ENCODE measurements around the gene DUOX1. TPM values are rescaled to one million over a fixed set of nuclear protein-coding genes. Genes with fewer than 3 reads are reported as not detected.

DUOX1 gene
- total RNA-seq, 1 experiment from 2014 or later = not detected

DNA sequence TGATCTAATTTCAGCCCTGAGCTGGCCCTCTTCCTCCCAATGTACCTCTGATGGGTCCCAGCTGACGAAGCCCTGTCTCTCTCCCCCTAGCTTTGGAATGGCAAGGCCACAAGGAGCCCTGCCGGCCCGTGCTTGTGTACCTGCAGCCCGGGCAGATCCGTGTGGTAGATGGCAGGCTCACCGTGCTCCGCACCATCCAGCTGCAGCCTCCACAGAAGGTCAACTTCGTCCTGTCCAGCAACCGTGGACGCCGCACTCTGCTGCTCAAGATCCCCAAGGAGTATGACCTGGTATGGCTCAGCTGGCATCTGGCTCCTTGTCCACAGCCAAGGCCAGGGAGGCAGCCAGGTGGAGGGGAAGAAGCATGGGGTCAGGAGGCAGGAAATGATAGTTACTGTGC is 14.2 kb downstream of the DUOX1 start:
- no peak for DNase-seq (ENCODE audit: low spot score)

DNA sequence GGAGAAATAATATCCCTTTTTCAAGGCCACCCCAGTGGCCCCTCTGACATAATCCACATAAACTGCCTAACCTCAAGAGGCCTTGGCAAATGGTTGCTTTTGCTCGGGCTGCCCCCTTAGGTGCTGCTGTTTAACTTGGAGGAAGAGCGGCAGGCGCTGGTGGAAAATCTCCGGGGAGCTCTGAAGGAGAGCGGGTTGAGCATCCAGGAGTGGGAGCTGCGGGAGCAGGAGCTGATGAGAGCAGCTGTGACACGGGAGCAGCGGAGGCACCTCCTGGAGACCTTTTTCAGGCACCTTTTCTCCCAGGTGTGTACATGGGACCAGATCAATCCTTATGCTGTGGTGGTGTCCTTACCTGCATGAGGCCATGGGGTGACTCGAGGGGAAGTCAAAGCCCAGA is 15.0 kb downstream of the DUOX1 start:
- DNase-seq (ENCODE audit: low spot score) = no peak

DNA sequence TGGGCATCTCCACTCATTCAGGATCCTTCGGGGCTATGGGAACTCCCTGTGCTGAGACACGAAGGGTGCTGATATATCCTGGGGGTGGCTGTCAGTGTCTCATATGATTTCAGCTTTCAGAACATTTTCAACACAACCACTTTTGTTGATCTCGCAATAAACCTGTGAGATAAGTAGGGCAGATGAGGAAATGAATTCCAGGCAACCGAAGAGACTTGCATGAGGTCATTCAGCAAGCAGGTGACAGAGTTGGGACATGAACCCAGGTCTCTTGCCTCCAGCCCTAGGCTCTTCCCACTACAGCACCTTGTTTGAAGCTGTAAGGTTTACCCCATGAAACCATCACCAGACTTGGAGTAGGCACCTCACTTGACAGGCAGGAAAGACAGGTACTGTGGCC is 16.6 kb downstream of the DUOX1 start:
- DNase-seq (ENCODE audit: low spot score) = no peak

DNA sequence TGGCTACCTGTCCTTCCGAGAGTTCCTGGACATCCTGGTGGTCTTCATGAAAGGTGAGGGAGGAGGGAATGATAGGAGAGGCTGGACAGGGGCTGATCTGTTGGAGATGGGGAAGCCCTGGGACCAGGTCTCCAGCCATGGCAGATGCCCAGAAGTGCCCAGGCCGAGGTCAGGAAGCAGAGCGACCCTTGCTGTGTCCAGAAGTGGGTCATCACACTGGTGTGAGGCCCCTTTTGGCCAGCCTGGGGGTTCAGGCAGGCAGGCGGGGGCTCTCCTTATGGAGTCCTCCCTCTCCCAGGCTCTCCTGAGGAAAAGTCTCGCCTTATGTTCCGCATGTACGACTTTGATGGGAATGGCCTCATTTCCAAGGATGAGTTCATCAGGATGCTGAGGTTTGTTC is 17.8 kb downstream of the DUOX1 start:
- no peak for DNase-seq (ENCODE audit: low spot score)

DNA sequence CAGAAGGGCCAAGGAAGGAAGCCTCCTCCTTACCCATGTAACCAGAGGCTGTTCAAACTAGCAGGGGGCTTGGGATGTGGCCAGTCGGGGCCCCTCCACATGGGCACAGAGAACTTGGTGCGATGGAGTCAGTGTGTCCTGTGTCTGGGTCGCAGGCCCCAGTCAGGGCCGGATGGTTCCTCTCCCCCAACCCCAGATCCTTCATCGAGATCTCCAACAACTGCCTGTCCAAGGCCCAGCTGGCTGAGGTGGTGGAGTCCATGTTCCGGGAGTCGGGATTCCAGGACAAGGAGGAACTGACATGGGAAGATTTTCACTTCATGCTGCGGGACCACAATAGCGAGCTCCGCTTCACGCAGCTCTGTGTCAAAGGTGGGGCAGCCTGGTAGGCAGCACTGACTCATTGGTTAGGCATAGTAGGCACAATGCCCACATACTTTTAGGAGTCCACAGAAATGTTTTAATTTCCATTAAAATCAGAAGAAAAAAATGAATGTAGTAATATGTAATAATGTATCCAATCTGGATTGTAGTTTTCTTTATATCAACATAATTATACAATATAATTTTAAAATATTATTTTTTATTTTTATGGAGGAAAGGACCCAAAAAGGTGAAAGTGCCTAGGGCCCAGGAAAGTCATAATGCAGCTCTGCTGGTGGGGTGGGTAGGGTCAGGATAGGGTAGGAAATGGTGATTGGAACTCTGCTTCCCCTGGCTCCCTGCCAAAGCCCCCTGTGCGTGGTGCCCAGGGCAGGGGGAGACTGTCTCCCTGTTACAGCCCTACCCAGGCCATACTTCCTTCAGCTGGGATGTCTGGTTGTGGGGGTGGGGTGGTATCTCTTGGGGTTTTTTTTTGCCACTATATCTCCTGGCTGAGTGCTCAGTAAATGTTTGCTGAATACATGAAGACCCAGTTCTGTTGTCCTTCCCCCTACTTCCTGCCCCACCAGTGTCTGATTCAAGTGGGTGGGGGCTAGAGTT is 18.6 kb downstream of the DUOX1 start:
- DNase-seq (ENCODE audit: low spot score) = no peak

DNA sequence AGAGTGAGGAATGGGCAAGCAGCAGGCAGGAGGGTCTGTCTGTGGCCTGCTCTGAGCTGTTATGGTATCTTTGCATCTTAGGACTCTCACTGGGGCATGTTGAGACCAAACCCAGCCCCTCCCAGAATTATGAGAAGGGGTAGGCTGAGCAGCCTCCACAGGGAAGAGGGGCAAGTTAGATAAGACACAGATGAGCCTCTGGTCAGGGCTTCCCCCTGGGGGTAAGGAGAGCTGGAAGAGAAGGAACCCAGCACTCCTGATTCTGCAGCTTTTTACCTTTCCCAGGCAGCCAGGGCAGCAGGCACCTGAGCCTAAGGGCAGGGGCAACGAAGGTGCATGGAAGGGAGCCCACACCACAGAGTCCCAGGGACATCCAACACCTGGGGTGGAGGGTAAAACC is 19.3 kb downstream of the DUOX1 start:
- DNase-seq (ENCODE audit: low spot score) = no peak

DNA sequence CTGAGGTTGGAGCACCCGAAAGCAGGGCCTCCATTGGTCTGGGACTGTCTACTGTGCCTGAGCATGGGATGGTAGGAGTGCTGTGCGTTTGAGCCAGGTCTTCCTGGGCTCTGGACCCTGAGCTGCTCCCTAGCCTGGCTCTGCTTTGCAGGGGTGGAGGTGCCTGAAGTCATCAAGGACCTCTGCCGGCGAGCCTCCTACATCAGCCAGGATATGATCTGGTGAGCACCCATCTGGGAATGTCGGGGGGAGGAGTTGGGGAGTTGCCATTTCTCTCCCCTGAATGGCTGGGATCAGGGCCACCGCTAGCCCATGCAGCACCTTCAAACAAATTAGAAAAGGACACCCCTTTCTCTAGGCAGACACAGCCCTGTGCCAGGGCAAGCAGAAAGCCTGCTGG is 20.7 kb downstream of the DUOX1 start:
- DNase-seq (ENCODE audit: low spot score) = no peak

DNA sequence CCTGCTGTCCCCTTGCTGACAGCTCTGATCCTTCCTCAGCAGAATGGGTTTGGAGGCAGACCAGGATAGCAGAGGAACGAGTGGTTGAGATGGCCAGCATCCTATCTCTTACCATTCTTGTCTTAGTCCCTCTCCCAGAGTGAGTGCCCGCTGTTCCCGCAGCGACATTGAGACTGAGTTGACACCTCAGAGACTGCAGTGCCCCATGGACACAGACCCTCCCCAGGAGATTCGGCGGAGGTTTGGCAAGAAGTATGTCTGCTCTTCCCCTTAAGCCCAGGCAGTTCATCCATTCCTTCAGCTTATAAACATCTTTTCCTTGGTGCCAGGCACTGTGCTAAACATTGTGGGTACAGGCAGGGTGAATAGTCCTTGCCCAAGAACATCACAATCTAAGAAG is 21.2 kb downstream of the DUOX1 start:
- DNase-seq (ENCODE audit: low spot score) = no peak

DNA sequence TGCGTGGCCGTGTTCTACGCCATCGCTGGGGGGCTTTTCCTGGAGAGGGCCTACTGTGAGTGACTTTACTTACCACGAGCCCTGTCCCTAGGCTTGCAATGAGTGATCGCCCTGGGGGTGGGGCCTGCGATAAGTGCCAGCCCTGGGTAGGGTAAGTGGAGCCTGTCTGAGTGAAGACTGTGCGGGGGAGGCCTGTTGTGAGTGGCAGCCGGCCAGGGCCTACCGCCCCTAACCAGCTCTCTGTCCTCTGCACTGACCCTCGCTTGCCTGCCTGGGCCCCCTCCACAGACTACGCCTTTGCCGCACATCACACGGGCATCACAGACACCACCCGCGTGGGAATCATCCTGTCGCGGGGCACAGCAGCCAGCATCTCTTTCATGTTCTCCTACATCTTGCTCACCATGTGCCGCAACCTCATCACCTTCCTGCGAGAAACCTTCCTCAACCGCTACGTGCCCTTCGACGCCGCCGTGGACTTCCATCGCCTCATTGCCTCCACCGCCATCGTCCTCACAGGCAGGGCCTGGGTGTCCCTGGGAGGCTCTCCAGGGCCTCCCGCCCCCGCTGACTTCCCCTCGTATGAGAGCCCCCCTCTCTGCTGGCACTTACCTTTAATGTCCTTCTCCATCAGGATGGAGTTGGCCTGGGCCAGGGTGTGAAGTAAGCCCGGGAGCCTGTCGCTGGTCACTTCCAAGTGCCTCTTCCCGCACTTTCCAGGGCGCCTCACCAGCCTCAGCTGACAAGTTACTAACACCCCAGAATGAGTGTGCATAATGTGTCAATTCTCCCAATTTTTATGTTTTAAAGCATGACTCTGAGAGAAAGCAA is 22.4 kb downstream of the DUOX1 start:
- no peak for DNase-seq (ENCODE audit: low spot score)

DNA sequence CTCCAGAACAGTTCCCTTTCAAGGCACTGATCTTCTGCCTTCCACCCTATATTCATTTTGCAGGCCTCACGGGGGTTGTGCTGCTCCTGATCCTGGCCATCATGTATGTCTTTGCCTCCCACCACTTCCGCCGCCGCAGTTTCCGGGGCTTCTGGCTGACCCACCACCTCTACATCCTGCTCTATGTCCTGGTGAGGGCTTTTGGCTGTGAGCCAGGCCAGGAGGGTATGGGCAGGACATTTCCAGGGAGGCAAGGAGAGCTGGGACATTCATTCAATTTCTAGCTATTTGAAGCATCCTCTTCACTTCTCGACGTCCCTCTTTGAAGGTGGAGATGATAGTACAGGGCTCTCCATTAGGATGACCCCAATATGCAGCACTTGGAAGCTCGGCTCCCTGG is 25.9 kb downstream of the DUOX1 start:
- no peak for DNase-seq (ENCODE audit: low spot score)

DNA sequence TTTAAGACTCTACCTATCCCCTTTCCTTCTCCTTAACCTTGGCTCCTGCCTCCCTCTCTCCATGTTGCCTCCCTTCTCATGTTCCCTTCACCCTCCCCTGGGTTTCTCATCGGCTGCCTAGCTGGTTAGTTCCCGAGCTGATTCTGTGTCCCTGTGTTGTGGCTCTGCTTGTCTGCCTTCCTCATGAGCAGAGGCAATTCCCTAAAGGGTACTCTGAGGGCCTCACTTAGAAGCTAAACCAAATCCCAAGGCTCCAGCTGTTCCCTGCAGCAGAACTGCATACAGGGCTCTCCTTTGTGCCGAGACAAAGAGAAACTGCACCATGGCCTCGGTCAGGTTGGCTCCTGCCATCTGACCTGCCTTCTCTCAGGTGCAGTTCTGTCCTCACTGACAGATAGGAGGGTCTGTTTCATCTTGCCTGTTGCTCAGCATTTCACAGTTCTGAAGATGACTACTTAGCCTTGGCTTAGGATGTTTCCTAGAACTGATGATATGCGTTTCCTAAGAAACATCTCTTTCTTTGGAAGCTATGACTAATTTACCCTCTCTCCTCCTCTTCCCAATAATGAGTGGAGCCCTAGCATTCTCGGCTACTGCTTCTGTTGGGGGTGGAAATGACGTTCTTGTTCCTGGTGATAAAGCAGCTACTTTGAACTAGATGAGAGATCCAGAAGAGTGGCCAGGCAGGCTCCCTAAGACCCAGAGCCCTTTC is 27.1 kb downstream of the DUOX1 start:
- DNase-seq (ENCODE audit: low spot score) = peak; percentile 34

DNA sequence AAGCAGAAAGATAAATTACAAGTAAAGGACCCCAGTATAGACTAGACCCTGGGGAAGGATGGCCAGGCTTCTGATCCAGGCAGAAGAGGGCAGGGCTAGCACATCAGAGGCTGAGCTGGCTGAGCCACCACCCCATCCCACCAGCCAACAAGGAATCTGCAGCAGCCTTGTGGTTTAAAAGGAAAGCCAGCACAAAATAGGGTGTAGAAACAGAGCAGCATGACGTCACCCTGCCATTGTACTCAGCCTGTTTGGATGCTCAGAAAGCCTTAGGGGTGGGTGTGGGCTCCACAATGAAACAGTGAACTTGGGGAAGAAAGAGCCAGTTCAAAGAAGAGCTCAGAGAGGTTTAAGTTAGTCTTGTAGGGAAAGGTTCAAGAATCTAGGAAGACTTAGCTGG is 28.2 kb downstream of the DUOX1 start:
- DNase-seq (ENCODE audit: low spot score) = peak; percentile 78

DNA sequence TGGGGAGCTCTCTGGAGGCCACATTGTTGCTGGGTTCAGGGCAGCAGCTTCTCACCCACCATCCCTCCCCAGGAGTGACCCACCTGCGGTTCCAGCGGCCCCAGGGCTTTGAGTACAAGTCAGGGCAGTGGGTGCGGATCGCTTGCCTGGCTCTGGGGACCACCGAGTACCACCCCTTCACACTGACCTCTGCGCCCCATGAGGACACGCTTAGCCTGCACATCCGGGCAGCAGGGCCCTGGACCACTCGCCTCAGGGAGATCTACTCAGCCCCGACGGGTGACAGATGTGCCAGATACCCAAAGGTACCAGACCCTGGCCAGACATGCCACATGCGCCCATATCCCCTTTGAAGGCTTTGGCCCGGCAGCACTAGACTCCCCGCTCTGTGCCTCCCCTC is 31.9 kb downstream of the DUOX1 start:
- no peak for DNase-seq (ENCODE audit: low spot score)

DNA sequence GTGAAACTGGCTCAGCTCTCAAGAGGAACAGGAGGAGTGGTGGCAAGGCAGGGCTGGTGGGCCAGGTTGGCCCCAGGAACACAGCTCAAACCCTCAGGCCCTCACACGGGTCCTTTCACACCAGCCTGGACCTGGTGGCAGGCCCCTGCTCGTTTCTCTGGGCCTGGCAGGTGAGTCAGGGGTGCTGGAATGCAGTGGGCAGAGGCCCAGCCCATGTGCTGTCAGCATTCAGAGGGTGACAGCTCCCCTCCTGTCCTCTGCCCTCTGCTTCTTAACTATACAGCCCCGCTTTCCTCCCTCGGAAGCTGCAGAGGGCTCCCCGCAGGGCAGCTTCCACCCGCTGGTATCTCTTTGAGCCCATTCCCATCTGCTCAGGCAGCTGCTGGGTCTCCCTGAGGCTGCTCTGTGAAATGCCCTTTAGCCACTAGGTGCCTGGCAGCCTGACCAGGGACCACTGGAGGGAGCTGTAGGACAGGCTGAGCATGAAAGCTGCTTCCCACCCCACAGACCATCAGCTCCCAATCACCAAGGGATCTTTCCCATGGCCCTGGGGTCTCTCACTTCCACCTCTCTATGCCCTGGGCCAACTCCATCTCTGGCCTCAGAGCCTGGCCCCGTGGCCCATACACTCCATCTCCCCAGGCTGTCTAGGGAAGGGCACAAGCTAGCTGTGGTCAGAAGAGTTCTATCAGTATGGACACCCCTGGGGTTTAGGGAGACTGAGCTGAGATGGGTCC is 33.1 kb downstream of the DUOX1 start:
- peak; percentile 75 for DNase-seq (ENCODE audit: low spot score)

DNA sequence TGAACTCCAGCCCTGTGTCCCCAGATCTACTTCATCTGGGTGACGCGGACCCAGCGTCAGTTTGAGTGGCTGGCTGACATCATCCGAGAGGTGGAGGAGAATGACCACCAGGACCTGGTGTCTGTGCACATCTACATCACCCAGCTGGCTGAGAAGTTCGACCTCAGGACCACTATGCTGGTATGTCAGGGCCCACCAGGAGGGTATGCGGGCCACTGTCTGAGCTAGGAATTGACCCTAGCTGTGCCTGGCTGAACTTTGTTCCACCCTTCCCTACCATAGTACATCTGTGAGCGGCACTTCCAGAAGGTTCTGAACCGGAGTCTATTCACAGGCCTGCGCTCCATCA is 33.7 kb downstream of the DUOX1 start:
- no peak for DNase-seq (ENCODE audit: low spot score)

DNA sequence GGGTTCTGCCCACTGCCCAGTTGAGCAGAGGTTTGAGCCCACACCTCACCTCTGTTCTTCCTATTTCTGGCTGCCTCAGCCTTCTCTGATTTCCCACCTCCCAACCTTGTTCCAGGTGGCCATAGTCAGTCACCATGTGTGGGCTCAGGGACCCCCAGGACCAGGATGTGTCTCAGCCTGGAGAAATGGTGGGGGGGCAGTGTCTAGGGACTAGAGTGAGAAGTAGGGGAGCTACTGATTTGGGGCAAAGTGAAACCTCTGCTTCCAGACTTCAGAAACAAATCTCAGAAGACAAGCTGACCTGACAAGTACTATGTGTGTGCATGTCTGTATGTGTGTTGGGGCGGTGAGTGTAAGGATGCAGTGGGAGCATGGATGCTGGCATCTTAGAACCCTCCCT is 35.1 kb downstream of the DUOX1 start:
- no peak for DNase-seq (ENCODE audit: low spot score)

DNA sequence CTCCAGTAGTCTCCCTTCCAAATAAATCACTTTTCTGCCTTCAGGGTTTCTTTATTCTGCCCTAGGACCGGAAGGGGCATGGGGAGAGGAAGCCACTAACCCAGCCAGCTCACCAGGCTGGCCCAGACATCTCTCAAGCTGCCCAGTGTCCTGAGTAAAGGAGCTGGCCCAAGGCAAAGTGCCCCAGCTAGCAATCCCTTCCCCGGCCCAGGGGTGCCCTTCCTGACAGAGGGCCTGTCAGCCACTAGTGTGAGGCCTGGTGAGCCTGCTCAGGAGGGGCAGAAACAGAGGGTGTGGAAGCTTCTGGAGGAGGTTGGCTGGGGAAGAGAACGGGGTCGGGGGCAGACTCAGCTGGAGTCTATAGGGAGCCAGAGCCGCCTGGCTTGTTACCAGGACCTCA is 35.7 kb downstream of the DUOX1 start:
- DNase-seq (ENCODE audit: low spot score) = no peak

DNA sequence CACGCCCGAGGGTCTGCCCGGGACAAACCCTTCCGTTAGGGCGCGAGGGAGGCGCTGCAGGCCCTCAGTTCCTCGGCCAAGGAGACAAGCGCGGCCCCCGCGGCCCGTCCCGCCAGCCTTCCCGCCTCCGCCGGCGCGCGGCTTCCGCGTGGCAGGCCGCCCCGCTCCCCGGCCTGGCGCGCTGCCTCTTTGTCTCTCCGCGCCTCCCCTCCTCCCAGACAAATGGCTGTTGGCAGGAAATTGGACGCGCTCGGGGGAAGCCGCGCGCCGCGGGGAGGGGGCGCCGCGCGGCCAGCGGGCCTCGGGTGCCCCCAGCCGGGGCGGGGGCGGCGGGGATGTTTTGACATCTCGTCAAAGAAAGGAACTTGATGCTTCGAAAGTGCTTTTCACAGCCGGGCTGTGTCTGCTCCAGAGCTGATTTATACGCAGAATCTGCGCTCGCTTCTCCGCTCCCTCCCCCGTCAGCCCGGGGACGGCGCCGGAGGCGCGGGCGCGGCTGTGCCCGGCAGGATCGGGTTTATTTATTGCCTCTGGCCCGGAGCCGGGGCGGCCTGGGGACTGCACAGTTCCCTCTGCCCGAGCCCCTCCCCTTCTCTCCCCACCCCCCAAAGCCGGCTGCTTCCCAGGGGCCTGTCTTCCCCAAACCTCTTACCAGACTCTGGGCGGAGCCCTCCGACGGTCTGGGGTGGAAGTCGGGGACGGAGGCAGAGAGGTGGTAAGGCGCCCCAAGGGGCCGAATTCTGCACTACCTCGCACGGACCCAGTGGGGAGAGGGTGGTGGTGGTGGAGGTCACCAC is 37.2 kb downstream of the DUOX1 start:
- peak; percentile 68 for DNase-seq (ENCODE audit: low spot score)

DNA sequence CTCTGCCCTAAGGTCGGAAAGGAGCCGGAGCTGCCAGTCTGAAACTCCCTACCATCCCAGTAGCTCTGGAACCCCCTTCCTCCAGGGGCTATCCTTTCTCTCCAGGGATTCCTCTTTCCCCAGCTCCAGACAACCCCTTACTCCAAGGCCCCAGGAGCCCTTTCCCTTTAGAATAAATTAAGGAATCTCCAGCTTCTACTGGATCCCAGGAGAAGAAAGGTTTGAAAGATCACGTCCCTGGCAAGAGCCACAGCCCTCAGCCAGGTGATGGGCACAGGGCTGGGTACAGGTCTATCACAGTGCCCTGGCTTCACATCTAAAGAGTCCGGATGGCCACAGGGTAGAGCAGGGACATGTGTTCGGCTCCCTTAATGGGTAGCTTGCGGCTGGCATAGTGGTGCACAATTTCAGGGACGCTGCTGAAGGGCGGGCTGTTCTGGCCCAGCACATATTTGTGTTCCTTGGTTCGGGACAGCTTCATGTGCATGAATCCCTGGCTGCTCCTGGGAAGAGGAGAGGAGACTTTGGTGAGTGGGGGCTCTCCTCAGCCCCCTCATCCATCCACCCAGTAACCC is 37.9 kb downstream of the DUOX1 start:
- no peak for DNase-seq (ENCODE audit: low spot score)

DNA sequence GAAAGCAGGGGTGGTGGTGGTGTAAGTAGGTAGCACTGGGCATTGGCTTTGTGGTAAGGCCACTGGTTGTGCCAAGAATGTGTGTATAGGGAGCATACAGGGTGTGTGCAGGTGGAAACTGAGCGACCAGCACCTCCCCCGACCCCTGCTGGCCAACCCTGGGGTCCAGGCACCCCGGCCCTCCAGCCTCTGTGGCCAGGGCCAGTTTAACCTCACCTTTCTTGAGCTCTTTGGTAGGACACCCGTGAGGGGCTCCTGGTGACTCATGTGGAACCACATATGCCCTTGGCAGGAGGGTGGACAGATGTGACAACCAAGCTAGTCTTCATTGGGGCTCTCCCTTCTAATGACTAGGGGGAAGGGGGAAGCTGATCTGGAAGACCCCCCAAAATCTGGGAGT is 38.5 kb downstream of the DUOX1 start:
- no peak for DNase-seq (ENCODE audit: low spot score)

Measured in A172 (cell line).